NCI-H345 treated with DMSO at 0.1 percent for 48 hours (cell line): ENCODE data around the gene TBC1D24.

Experiments used
- DNase-seq: peaks from one replicate; lab custom pipeline; 2025; ENCODE audit not compliant: unreplicated experiment; lab: John Stamatoyannopoulos, UW

Gene TBC1D24

GRCh38 chr16:2498531-2499253 lies 23.8 kb downstream of the TBC1D24 start:
- DNase-seq, result no peak

GRCh38 chr16:2499454-2499853 lies 24.5 kb downstream of the TBC1D24 start:
- DNase-seq, result no peak

DNA sequence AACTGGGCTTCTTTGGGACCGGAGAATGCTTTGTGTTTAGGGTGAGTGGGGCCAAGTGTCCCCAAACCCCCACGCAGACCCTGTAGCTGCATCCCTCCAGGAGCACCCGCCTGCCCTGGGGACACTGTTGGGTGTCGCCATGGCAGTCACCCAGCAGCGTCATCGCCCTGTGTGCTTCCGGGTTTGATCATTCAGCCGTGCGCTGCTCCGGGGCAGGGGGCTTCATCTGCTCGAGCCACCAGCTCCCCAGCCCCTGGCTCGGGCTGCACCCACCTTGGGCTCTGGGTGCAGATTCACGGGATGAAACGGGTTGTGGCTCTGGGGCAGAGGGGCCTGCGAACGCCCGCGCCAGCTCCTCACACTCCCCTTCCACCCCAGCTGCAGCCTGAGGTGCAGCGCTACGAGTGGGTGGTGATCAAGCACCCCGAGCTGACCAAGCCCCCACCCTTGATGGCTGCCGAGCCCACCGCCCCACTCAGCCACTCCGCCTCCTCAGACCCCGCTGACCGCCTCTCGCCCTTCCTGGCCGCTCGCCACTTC lies 25.0 kb downstream of the TBC1D24 start:
- DNase-seq, result no peak

DNA sequence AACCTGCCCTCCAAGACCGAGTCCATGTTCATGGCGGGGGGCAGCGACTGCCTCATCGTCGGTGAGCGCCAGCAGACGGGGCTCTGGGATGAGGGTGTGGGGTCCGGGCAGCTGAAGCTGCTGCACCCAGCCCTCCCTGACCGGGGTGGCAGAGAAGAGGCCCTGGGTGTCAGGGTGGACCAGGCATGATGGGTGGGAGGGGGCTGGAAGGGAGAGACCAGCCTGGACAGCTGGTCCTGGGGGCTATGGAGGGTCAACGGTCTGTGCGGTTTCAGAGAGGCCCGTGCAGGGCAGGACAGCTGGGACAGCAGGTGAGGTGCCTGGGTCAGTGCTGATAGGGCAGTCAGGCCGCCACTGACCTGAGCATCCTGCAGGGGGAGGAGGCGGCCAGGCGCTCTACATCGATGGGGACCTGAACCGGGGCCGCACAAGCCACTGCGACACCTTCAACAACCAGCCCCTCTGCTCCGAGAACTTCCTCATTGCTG lies 25.5 kb downstream of the TBC1D24 start:
- no peak for DNase-seq

DNA sequence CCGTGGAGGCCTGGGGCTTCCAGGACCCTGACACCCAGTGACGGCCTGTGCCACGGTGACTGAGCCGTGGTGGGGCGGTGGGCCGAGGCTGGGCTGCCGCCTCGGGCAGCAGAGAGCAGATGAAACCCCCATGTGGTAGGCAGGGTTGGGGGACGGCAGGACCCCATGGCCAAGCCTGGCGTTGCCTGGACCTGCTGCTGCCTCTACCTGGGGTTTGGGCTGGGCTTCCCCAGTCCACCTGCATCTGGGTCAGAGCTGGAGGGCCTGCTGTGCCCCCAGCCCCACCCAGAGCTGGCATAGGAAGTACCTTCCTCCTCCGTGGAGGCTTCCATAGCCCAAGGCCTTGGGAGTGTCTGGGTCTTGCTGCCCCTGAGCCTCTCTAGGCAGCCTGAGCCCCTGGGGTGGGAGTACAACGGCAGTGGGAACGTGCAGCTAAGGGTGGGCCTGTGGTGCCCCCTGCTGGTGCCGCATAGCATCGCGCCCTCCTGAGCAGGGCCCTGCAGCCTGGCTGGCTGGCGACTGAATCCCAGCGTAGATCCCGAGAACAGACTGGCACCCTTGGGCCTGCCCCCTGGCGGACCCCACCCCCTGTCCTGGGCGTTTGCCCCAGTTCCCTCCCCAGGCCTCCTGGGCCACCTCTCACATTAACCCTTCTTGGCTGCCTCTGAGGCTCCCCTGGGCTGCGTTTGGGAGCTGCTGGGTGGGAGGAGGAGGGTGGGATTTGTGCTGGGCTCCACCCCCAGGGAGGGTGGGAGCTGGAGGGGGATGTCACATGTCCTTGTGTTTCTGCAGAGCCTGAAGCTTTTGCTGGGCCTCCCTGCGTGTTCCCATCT lies 26.2 kb downstream of the TBC1D24 start:
- DNase-seq, result peak; percentile 50

- no peak for DNase-seq
Observed at GRCh38 chr16:2501946-2502895, 27.3 kb downstream of the TBC1D24 start.

- DNase-seq, result no peak
Observed at GRCh38 chr16:2505695-2506094, 30.8 kb downstream of the TBC1D24 start.

GRCh38 chr16:2507052-2507659 lies 32.2 kb downstream of the TBC1D24 start:
- DNase-seq, result no peak

GRCh38 chr16:2507665-2508064 lies 32.7 kb downstream of the TBC1D24 start:
- DNase-seq, result no peak

- no peak for DNase-seq
Observed at GRCh38 chr16:2508722-2509400, 33.9 kb downstream of the TBC1D24 start.

- DNase-seq, result no peak
Observed at GRCh38 chr16:2511128-2511800, 36.3 kb downstream of the TBC1D24 start.

GRCh38 chr16:2511996-2512734 lies 37.2 kb downstream of the TBC1D24 start:
- DNase-seq, result no peak

DNA sequence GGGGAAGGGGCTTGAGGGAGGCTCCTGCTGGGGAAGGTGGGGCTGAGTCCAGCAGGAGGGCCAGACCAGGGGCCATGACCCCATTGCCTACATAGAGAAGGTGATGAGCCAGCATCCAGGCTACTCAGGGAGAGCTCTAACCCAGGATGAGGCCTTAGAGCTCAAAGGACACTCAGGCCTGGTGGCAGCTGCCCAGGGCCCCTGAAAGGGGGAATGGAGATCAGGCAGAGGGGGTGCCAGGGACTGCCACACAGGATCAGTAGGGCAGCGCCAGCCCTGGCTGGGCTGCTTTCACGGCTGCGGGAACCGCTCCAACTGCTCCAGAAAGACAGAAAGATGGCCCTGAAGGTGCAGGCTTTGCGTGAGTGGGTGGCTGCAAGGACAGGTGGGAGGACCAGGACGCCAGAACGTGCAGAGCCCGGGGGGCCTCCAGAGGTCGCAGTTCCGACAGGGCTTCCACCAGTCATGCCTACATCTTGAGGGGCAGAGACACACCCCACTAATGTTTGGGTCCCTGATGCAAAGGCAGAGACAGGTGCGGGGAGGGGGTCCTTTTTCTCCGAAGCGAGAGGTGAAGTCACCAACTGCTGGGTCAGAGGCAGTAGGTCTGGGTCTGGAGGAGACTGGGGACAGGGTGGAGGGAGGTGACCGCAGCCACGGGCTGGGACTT lies 37.9 kb downstream of the TBC1D24 start:
- peak; percentile 17 for DNase-seq

- DNase-seq, result peak; percentile 85
Observed at GRCh38 chr16:2513405-2514332, 38.7 kb downstream of the TBC1D24 start, which contains the start of gene ATP6V0C. Gene ATP6V0C (plus strand): TSS chr16:2513952. CDS start chr16:2514104, 152 bp downstream.

DNA sequence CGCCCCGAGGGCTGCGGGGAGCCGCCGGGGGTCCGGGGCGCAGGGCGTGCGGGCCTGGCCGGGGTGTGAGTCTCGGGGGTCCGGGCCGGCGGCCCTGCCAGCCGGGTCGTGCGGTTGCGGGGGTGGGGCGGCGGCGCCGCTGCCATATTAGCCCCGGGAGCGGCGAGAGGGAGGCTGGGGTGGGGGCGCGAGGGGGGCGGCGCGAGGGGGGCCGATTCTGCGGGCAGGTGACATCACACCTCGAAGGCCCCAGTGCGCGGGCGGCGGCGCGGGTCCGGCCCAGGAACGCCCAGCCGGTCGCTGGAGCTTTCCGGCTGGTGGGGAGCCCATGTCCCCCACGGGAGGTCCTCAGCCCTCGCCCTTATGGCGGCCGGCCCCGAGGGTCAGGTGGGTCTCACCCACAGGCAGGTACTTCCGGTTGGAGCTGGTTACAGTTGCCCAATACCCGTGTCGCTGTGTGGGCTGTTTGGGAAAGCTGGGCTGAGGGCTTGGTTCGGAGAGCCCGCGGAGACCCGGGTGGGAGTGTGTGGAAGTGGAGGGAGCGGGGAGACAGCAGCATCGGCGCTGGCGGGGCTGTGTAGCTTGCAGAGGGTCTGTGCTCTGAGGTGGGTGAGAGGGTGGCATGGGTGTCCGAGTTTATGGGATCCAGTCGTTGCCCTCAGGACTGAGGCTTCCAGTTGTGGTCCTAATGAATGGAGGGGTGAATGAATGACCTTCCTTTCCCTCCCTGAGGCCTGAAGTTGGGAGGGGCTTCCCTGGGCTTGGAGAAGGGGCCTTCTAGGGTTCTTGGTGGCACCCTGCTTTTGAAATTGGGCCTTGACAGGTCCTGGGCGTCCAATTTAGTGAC lies 39.6 kb downstream of the TBC1D24 start:
- no peak for DNase-seq
